Measurements from ENCODE around the gene WDR70. TPM values are rescaled to one million over a fixed set of nuclear protein-coding genes. Genes with fewer than 3 reads are reported as not detected.

The WDR70 gene
- total RNA-seq, 1 donor from 2014 or later: 23.6 TPM

GRCh38 chr5:37657046-37657445 lies 277.9 kb downstream of the WDR70 start:
- H3K9me3 Mint-ChIP-seq (ENCODE audit: low read depth): peaks cover 28% of the 10 kb centered on the region
- DNase-seq (ENCODE audit: low spot score): no peak
- H3K27ac Mint-ChIP-seq (ENCODE audit: unreplicated experiment): no peak overlapping the region

GRCh38 chr5:37658440-37658839 lies 279.3 kb downstream of the WDR70 start:
- Mint-ChIP-seq H3K9me3 (ENCODE audit: low read depth) (peaks cover 18% of the 10 kb centered on the region), H3K27ac (ENCODE audit: unreplicated experiment) (no peak overlapping the region), H3K27me3 (ENCODE audit: low read depth) (no peaks in the 10 kb centered on the region), H3K4me1 (ENCODE audit: low read depth) (peaks cover 11% of the 10 kb centered on the region), H3K36me3 (ENCODE audit: low read depth) (peaks cover 10% of the 10 kb centered on the region), H3K4me3 (ENCODE audit: unreplicated experiment) (no peak overlapping the region)
- DNase-seq (ENCODE audit: low spot score): no peak
- TF ChIP-seq CTCF (IDR thresholded peaks at IDR 0.05): no peak

More at GRCh38 chr5:37657046-37657445, 277.9 kb downstream of the WDR70 start:
- H3K27me3 Mint-ChIP-seq (ENCODE audit: low read depth): no peaks in the 10 kb centered on the region
- TF ChIP-seq CTCF (IDR thresholded peaks at IDR 0.05): no peak
- H3K4me3 Mint-ChIP-seq (ENCODE audit: unreplicated experiment): no peak overlapping the region
- H3K36me3 Mint-ChIP-seq (ENCODE audit: low read depth): peaks cover 13% of the 10 kb centered on the region
- H3K4me1 Mint-ChIP-seq (ENCODE audit: low read depth): peaks cover 11% of the 10 kb centered on the region

GRCh38 chr5:37660319-37660718 lies 281.2 kb downstream of the WDR70 start:
- peaks cover 2% of the 10 kb centered on the region for H3K36me3 Mint-ChIP-seq (ENCODE audit: low read depth)

GRCh38 chr5:37661227-37661920 lies 282.3 kb downstream of the WDR70 start:
- Mint-ChIP-seq H3K9me3 (ENCODE audit: low read depth) (no peaks in the 10 kb centered on the region), H3K4me1 (ENCODE audit: low read depth) (peaks cover 18% of the 10 kb centered on the region), H3K27me3 (ENCODE audit: low read depth) (no peaks in the 10 kb centered on the region), H3K27ac (ENCODE audit: unreplicated experiment) (no peak overlapping the region), H3K36me3 (ENCODE audit: low read depth) (no peaks in the 10 kb centered on the region), H3K4me3 (ENCODE audit: unreplicated experiment) (no peak overlapping the region)
- no peak for TF ChIP-seq CTCF (IDR thresholded peaks at IDR 0.05)
- DNase-seq (ENCODE audit: low spot score): no peak

More at GRCh38 chr5:37660319-37660718, 281.2 kb downstream of the WDR70 start:
- H3K27ac Mint-ChIP-seq (ENCODE audit: unreplicated experiment): no peak overlapping the region
- no peak overlapping the region for H3K4me3 Mint-ChIP-seq (ENCODE audit: unreplicated experiment)
- H3K4me1 Mint-ChIP-seq (ENCODE audit: low read depth): peaks cover 11% of the 10 kb centered on the region
- no peak for TF ChIP-seq CTCF (IDR thresholded peaks at IDR 0.05)
- no peaks in the 10 kb centered on the region for H3K27me3 Mint-ChIP-seq (ENCODE audit: low read depth)
- peaks cover under 1% of the 10 kb centered on the region for H3K9me3 Mint-ChIP-seq (ENCODE audit: low read depth)
- DNase-seq (ENCODE audit: low spot score): no peak

GRCh38 chr5:37661951-37662350 lies 282.8 kb downstream of the WDR70 start:
- Mint-ChIP-seq H3K4me1 (ENCODE audit: low read depth) (peaks cover 22% of the 10 kb centered on the region), H3K27ac (ENCODE audit: unreplicated experiment) (no peak overlapping the region), H3K36me3 (ENCODE audit: low read depth) (no peaks in the 10 kb centered on the region), H3K4me3 (ENCODE audit: unreplicated experiment) (no peak overlapping the region), H3K9me3 (ENCODE audit: low read depth) (no peaks in the 10 kb centered on the region), H3K27me3 (ENCODE audit: low read depth) (no peaks in the 10 kb centered on the region)
- TF ChIP-seq CTCF (IDR thresholded peaks at IDR 0.05): no peak
- DNase-seq (ENCODE audit: low spot score): no peak
